WTC11 (cell line): ENCODE data around the gene PCED1A. TPM values are rescaled to one million over a fixed set of nuclear protein-coding genes. Genes with fewer than 3 reads are reported as not detected.

Source experiments
- ATAC-seq: fragments of 200-7000 bp; cut with Tn5 transposase; 2 replicates; pipeline ENCODE4 v1.10.0; 2021; ENCODE audit warnings: mild to moderate bottlenecking, moderate library complexity
- CTCF ChIA-PET: fragments of 300-600 bp; sonication (Branson Sonifier 250); formaldehyde crosslinking; loops from one replicate; lab custom pipeline; 2021; ENCODE audit warnings: antibody characterized with exemption; lab: Charles Lee
- POLR2A ChIA-PET: fragments of 350-600 bp; sonication (Branson Sonifier 250); formaldehyde crosslinking; loops from one replicate; lab custom pipeline; 2021; ENCODE audit warnings: antibody characterized with exemption; lab: Charles Lee
- DNase-seq: peaks from one replicate; pipeline ENCODE4 v3.0.0; 2021; ENCODE audit warnings: low spot score
- H3K27ac Mint-ChIP-seq: 2 replicates; pipeline ENCODE4 v1.8.0; 2021; ENCODE audit warnings: mixed read lengths
- H3K27me3 Mint-ChIP-seq: 2 replicates; pipeline ENCODE4 v1.8.0; 2021; ENCODE audit warnings: low read depth, mild to moderate bottlenecking, moderate library complexity, mixed read lengths
- H3K36me3 Mint-ChIP-seq: 2 replicates; pipeline ENCODE4 v1.8.0; 2021; ENCODE audit warnings: mixed read lengths
- H3K4me1 Mint-ChIP-seq: 2 replicates; pipeline ENCODE4 v1.8.0; 2022; ENCODE audit warnings: mixed read lengths
- H3K4me3 Mint-ChIP-seq: 2 replicates; pipeline ENCODE4 v1.8.0; 2021; ENCODE audit warnings: mild to moderate bottlenecking, moderate library complexity, mixed read lengths
- H3K9me3 Mint-ChIP-seq: 2 replicates; pipeline ENCODE4 v1.8.0; 2021; ENCODE audit warnings: mixed read lengths
- ATF1 ChIP-seq: sonication (generic); formaldehyde crosslinking; IDR thresholded peaks from 2 replicates; pipeline ENCODE4 v1.8.1; 2023; ENCODE audit warnings: mild to moderate bottlenecking, moderate library complexity, missing genetic modification reagents
- FOXJ3 ChIP-seq: sonication (generic); formaldehyde crosslinking; IDR thresholded peaks from 2 replicates; pipeline ENCODE4 v1.9.0; 2021; ENCODE audit warnings: missing genetic modification reagents, mild to moderate bottlenecking, borderline replicate concordance
- FOXK1 ChIP-seq: sonication (generic); formaldehyde crosslinking; IDR thresholded peaks from 2 replicates; pipeline ENCODE4 v1.8.0; 2022; ENCODE audit warnings: mild to moderate bottlenecking, moderate library complexity, missing genetic modification reagents
- KAT7 ChIP-seq: sonication (generic); formaldehyde crosslinking; IDR thresholded peaks from 2 replicates; pipeline ENCODE4 v1.8.1; 2023; ENCODE audit warnings: missing genetic modification reagents, mild to moderate bottlenecking, borderline replicate concordance
- NFYB ChIP-seq: sonication (generic); formaldehyde crosslinking; conservative IDR thresholded peaks from 2 replicates; pipeline ENCODE4 v1.8.0; 2022; ENCODE audit warnings: low read depth, missing genetic modification reagents
- NR1H2 ChIP-seq: sonication (generic); formaldehyde crosslinking; IDR thresholded peaks from 2 replicates; pipeline ENCODE4 v1.9.0; 2021; ENCODE audit warnings: mild to moderate bottlenecking, moderate library complexity, missing genetic modification reagents
- NR2C2 ChIP-seq: sonication (generic); formaldehyde crosslinking; IDR thresholded peaks from 2 replicates; pipeline ENCODE4 v1.8.0; 2022; ENCODE audit warnings: mild to moderate bottlenecking, missing genetic modification reagents
- OVOL2 ChIP-seq: fragments of 250-450 bp; sonication (Bioruptor Pico); IDR thresholded peaks from 2 replicates; pipeline ENCODE4 v1.9.0; 2021; ENCODE audit warnings: mild to moderate bottlenecking, borderline replicate concordance
- RELA ChIP-seq: sonication (generic); formaldehyde crosslinking; IDR thresholded peaks from 2 replicates; pipeline ENCODE4 v1.8.1; 2022; ENCODE audit warnings: missing genetic modification reagents, mild to moderate bottlenecking, borderline replicate concordance
- ZNF121 ChIP-seq: sonication (generic); formaldehyde crosslinking; IDR thresholded peaks from 2 replicates; pipeline ENCODE4 v1.8.0; 2023; ENCODE audit warnings: missing genetic modification reagents
- ZNF232 ChIP-seq: sonication (generic); formaldehyde crosslinking; IDR thresholded peaks from 2 replicates; pipeline ENCODE4 v1.8.0; 2022; ENCODE audit warnings: mild to moderate bottlenecking, missing genetic modification reagents
- ZNF416 ChIP-seq: fragments of 250-450 bp; sonication (Bioruptor Pico); IDR thresholded peaks from 2 replicates; pipeline ENCODE4 v1.9.0; 2021; ENCODE audit warnings: mild to moderate bottlenecking, inconsistent platforms
- total RNA-seq: library from RNA; stranded (reverse); gene quantifications from 3 replicates; pipeline ENCODE4 v1.2.3, GENCODE V29; 2021
- TF ChIP-seq, protein P1 (sequence below): sonication (generic); formaldehyde crosslinking; IDR thresholded peaks from 2 replicates; pipeline ENCODE4 v1.8.1; 2022; ENCODE audit warnings: low read depth, missing genetic modification reagents, borderline replicate concordance
- TF ChIP-seq, protein P2 (sequence below): fragments of 250-450 bp; sonication (Bioruptor Pico); conservative IDR thresholded peaks from 2 replicates; pipeline ENCODE4 v1.9.0; 2021; ENCODE audit warnings: mild to moderate bottlenecking
- TF ChIP-seq, protein P3 (sequence below): sonication (generic); formaldehyde crosslinking; IDR thresholded peaks from 2 replicates; pipeline ENCODE4 v1.8.0; 2023; ENCODE audit warnings: missing genetic modification reagents
- TF ChIP-seq, protein P4 (sequence below): fragments of 250-450 bp; sonication (Bioruptor Pico); IDR thresholded peaks from 2 replicates; pipeline ENCODE4 v1.9.0; 2021; ENCODE audit warnings: mild to moderate bottlenecking
- TF ChIP-seq, protein P5 (sequence below): sonication (generic); formaldehyde crosslinking; IDR thresholded peaks from 2 replicates; pipeline ENCODE4 v1.8.1; 2023; ENCODE audit warnings: mild to moderate bottlenecking, missing genetic modification reagents, borderline replicate concordance
- TF ChIP-seq, protein P6 (sequence below): sonication (generic); formaldehyde crosslinking; IDR thresholded peaks from 2 replicates; pipeline ENCODE4 v1.8.0; 2022; ENCODE audit warnings: mild to moderate bottlenecking, missing genetic modification reagents
- TF ChIP-seq, protein P7 (sequence below): sonication (generic); formaldehyde crosslinking; IDR thresholded peaks from 2 replicates; pipeline ENCODE4 v1.8.1; 2022; ENCODE audit warnings: low read depth, mild to moderate bottlenecking, moderate library complexity, missing genetic modification reagents, borderline replicate concordance
- TF ChIP-seq, protein P8 (sequence below): sonication (generic); formaldehyde crosslinking; IDR thresholded peaks from 2 replicates; pipeline ENCODE4 v1.8.1; 2023; ENCODE audit warnings: mild to moderate bottlenecking, missing genetic modification reagents

Gene PCED1A
- total RNA-seq, 1 experiment from 2014 or later, result 19.7 TPM

DNA sequence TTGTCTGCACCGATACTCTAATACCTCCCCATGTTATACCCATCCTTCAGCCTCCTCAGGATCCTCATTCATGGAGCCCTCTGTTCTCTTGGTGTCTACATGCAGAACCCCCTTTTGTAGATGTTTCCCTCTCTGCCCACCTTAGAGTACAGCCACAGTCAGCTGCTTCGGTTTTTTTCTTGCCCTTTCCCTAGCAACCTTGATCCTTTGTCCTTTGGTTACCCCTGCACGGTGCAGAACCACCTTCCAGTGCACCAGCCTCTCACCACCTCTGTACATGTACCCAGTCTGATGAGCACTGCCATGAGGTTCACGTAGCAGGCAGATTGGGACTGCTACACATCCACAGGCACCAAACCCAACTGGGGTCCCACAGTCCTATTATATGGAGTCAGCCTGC lies 7.3 kb upstream of the PCED1A start (continued):
- TF ChIP-seq, protein P1, sequence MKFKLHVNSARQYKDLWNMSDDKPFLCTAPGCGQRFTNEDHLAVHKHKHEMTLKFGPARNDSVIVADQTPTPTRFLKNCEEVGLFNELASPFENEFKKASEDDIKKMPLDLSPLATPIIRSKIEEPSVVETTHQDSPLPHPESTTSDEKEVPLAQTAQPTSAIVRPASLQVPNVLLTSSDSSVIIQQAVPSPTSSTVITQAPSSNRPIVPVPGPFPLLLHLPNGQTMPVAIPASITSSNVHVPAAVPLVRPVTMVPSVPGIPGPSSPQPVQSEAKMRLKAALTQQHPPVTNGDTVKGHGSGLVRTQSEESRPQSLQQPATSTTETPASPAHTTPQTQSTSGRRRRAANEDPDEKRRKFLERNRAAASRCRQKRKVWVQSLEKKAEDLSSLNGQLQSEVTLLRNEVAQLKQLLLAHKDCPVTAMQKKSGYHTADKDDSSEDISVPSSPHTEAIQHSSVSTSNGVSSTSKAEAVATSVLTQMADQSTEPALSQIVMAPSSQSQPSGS (CRISPR knock-in tag), result no peak
- TF ChIP-seq RELA (CRISPR knock-in tag) (no peak), OVOL2 (CRISPR knock-in tag) (no peak), FOXJ3 (CRISPR knock-in tag) (no peak), ATF1 (CRISPR knock-in tag) (no peak), NFYB (CRISPR knock-in tag) (no peak)
- TF ChIP-seq, protein P2, sequence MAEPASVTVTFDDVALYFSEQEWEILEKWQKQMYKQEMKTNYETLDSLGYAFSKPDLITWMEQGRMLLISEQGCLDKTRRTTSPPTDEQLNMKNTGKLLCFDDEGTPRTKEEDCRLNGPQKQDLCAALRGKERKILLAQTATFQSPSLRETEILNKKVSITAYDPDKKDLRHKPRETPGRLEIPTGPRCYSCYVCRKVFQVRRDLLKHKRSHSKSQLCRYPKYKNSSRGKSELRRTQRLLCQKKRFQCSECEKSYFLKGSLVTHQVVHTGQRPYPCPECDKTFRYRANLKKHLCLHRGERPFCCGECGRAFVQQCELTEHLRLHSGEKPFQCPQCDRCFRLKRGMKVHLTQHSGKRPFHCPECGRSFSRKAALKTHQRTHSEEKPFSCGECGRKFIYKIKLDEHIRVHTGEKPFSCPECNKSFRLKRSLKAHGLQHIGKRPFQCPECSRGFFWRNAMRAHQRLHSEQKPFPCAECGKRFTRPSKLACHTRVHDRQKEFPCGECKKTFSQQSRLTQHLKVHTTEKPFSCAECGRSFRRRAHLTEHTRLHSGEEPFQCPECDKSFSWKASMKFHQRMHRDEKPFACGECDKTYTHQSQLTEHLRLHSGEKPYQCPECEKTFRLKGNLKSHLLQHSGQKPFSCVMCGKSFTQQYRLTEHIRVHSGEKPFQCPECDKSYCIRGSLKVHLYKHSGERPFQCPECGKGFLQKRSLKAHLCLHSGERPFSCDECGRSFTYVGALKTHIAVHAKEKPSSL (CRISPR knock-in tag), result no peak
- TF ChIP-seq, protein P3, sequence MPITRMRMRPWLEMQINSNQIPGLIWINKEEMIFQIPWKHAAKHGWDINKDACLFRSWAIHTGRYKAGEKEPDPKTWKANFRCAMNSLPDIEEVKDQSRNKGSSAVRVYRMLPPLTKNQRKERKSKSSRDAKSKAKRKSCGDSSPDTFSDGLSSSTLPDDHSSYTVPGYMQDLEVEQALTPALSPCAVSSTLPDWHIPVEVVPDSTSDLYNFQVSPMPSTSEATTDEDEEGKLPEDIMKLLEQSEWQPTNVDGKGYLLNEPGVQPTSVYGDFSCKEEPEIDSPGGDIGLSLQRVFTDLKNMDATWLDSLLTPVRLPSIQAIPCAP (CRISPR knock-in tag), result no peak
- TF ChIP-seq, protein P4, sequence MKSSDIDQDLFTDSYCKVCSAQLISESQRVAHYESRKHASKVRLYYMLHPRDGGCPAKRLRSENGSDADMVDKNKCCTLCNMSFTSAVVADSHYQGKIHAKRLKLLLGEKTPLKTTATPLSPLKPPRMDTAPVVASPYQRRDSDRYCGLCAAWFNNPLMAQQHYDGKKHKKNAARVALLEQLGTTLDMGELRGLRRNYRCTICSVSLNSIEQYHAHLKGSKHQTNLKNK (CRISPR knock-in tag), result no peak

DNA sequence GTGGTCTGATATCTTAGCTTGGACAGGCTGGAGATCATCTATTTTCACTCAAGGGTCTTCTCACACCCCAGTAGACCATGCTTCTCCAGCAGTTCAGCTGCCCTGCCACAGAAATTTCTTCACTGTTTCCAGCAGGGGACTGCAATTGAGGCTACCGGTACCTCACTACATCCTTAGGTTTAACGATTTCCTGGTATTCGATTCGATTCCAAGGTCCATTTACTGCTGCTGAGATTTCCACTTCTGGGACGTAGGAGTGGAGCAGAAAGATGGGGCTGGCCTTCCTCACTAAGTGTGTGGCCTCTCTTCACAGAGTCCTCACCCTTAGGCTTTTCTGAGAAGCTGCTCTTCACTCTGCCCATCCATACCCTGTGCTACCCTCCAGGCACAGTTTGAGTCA lies 6.2 kb upstream of the PCED1A start:
- Mint-ChIP-seq H3K4me3 (no peak overlapping the region), H3K4me1 (peaks cover under 1% of the 10 kb centered on the region), H3K27ac (no peak overlapping the region), H3K27me3 (no peaks in the 10 kb centered on the region), H3K36me3 (no peaks in the 10 kb centered on the region), H3K9me3 (no peaks in the 10 kb centered on the region)
- ATAC-seq, result no peak
- ChIA-PET POLR2A (no interaction called here), CTCF (interaction anchor here (0.6 to 1.0 kb wide), 2 partner anchors 91 to 173 kb away, joined by 5 to 6 read pairs; no protein-coding TSS in a partner anchor)
- no peak for DNase-seq
- TF ChIP-seq, protein P5, sequence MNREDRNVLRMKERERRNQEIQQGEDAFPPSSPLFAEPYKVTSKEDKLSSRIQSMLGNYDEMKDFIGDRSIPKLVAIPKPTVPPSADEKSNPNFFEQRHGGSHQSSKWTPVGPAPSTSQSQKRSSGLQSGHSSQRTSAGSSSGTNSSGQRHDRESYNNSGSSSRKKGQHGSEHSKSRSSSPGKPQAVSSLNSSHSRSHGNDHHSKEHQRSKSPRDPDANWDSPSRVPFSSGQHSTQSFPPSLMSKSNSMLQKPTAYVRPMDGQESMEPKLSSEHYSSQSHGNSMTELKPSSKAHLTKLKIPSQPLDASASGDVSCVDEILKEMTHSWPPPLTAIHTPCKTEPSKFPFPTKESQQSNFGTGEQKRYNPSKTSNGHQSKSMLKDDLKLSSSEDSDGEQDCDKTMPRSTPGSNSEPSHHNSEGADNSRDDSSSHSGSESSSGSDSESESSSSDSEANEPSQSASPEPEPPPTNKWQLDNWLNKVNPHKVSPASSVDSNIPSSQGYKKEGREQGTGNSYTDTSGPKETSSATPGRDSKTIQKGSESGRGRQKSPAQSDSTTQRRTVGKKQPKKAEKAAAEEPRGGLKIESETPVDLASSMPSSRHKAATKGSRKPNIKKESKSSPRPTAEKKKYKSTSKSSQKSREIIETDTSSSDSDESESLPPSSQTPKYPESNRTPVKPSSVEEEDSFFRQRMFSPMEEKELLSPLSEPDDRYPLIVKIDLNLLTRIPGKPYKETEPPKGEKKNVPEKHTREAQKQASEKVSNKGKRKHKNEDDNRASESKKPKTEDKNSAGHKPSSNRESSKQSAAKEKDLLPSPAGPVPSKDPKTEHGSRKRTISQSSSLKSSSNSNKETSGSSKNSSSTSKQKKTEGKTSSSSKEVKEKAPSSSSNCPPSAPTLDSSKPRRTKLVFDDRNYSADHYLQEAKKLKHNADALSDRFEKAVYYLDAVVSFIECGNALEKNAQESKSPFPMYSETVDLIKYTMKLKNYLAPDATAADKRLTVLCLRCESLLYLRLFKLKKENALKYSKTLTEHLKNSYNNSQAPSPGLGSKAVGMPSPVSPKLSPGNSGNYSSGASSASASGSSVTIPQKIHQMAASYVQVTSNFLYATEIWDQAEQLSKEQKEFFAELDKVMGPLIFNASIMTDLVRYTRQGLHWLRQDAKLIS (CRISPR knock-in tag), result no peak
- TF ChIP-seq NR1H2 (CRISPR knock-in tag), result no peak
- no peak for TF ChIP-seq ZNF232
- TF ChIP-seq ZNF416 (CRISPR knock-in tag), result no peak
- TF ChIP-seq, protein P6, sequence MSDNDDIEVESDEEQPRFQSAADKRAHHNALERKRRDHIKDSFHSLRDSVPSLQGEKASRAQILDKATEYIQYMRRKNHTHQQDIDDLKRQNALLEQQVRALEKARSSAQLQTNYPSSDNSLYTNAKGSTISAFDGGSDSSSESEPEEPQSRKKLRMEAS (CRISPR knock-in tag), result no peak
- TF ChIP-seq NR2C2, result no peak
- TF ChIP-seq NFYB (CRISPR knock-in tag), result no peak
- TF ChIP-seq, protein P7, sequence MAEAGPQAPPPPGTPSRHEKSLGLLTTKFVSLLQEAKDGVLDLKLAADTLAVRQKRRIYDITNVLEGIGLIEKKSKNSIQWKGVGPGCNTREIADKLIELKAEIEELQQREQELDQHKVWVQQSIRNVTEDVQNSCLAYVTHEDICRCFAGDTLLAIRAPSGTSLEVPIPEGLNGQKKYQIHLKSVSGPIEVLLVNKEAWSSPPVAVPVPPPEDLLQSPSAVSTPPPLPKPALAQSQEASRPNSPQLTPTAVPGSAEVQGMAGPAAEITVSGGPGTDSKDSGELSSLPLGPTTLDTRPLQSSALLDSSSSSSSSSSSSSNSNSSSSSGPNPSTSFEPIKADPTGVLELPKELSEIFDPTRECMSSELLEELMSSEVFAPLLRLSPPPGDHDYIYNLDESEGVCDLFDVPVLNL (CRISPR knock-in tag), result no peak
- TF ChIP-seq FOXK1 (CRISPR knock-in tag), result no peak
- TF ChIP-seq, protein P4 (CRISPR knock-in tag), result no peak
- no peak for TF ChIP-seq KAT7 (CRISPR knock-in tag)
- no peak for TF ChIP-seq ATF1 (CRISPR knock-in tag)
- TF ChIP-seq ZNF121, result no peak
- TF ChIP-seq, protein P8, sequence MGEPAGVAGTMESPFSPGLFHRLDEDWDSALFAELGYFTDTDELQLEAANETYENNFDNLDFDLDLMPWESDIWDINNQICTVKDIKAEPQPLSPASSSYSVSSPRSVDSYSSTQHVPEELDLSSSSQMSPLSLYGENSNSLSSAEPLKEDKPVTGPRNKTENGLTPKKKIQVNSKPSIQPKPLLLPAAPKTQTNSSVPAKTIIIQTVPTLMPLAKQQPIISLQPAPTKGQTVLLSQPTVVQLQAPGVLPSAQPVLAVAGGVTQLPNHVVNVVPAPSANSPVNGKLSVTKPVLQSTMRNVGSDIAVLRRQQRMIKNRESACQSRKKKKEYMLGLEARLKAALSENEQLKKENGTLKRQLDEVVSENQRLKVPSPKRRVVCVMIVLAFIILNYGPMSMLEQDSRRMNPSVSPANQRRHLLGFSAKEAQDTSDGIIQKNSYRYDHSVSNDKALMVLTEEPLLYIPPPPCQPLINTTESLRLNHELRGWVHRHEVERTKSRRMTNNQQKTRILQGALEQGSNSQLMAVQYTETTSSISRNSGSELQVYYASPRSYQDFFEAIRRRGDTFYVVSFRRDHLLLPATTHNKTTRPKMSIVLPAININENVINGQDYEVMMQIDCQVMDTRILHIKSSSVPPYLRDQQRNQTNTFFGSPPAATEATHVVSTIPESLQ (CRISPR knock-in tag), result no peak
